K562 (cell line): ENCODE measurements around the gene WDR55. TPM values are rescaled to one million over a fixed set of nuclear protein-coding genes. Genes with fewer than 3 reads are reported as not detected.

Experiments
- EZH2 ChIP-seq: IDR thresholded peaks from 2 replicates; pipeline ENCODE4 v1.6.1; 2012; ENCODE audit warnings: low read depth, mild to moderate bottlenecking, inconsistent platforms, low read length, borderline replicate concordance
- HDAC8 ChIP-seq: fragments of 450-650 bp; IDR thresholded peaks from 2 replicates; pipeline ENCODE4 v1.6.1; 2016; ENCODE audit warnings: mild to moderate bottlenecking, missing genetic modification characterization, moderate library complexity, missing compliant biosample characterization
- HMG20B ChIP-seq: fragments of 250-450 bp; sonication (Bioruptor Pico); IDR thresholded peaks from 2 replicates; pipeline ENCODE4 v1.5.0; 2021; ENCODE audit warnings: mild to moderate bottlenecking
- KDM4B ChIP-seq, 2 experiments: fragments of 450-650 bp in 1 of 2; sonication (generic) in 1 of 2; IDR thresholded peaks; 2 replicates each; pipeline ENCODE4 v1.6.1; 2016 to 2017; ENCODE audit warnings: borderline replicate concordance in 2 of 2, antibody characterized with exemption in 1 of 2, low read depth in 1 of 2, mild to moderate bottlenecking in 1 of 2
- KDM5B ChIP-seq: fragments of 200-600 bp; sonication (generic); IDR thresholded peaks from 2 replicates; pipeline ENCODE4 v1.6.1; 2012; ENCODE audit warnings: low read depth, mild to moderate bottlenecking, moderate library complexity, low read length, control low read depth, inconsistent platforms; ENCODE audit not compliant: insufficient replicate concordance
- NR2C2 ChIP-seq, 2 experiments: fragments of 200-800 bp in 1 of 2; sonication (Bioruptor generic) in 1 of 2; sonication (generic) in 1 of 2; formaldehyde crosslinking in 1 of 2; IDR thresholded peaks; 2 replicates each; pipeline versions ENCODE4 v1.6.1 to v1.8.0; 2016 to 2022; ENCODE audit warnings: mild to moderate bottlenecking in 1 of 2, missing compliant biosample characterization in 1 of 2, missing genetic modification characterization in 1 of 2, missing genetic modification reagents in 1 of 2
- NR4A1 ChIP-seq, 2 experiments: fragments of 250-450 bp in 1 of 2; fragments of 450-650 bp in 1 of 2; sonication (Bioruptor Pico) in 1 of 2; IDR thresholded peaks; 2 replicates each; pipeline versions ENCODE4 v1.4.0 to v1.6.1; 2016 to 2020; ENCODE audit warnings: mild to moderate bottlenecking in 2 of 2, missing compliant biosample characterization in 1 of 2, missing genetic modification characterization in 1 of 2, moderate library complexity in 1 of 2
- RBBP5 ChIP-seq: fragments of 200-600 bp; sonication (generic); IDR thresholded peaks from 2 replicates; pipeline ENCODE4 v1.6.1; 2012; ENCODE audit warnings: borderline replicate concordance, mild to moderate bottlenecking, low read length, control low read depth, inconsistent platforms; ENCODE audit not compliant: insufficient read depth, poor library complexity, severe bottlenecking
- SREBF1 ChIP-seq: fragments of 150-350 bp; IDR thresholded peaks from 2 replicates; pipeline ENCODE4 v1.6.1; 2014; ENCODE audit warnings: antibody characterized with exemption, low read depth, low read length, borderline replicate concordance
- TGIF2 ChIP-seq: sonication (generic); formaldehyde crosslinking; IDR thresholded peaks from 2 replicates; pipeline ENCODE4 v1.8.1; 2022; ENCODE audit warnings: mild to moderate bottlenecking, missing genetic modification reagents, moderate library complexity
- THRB ChIP-seq: fragments of 450-650 bp; formaldehyde crosslinking; conservative IDR thresholded peaks from 2 replicates; pipeline ENCODE4 v1.4.0; 2022; ENCODE audit warnings: mild to moderate bottlenecking, missing genetic modification characterization
- ZBTB49 ChIP-seq: sonication (generic); formaldehyde crosslinking; IDR thresholded peaks from 2 replicates; pipeline ENCODE4 v1.8.0; 2022; ENCODE audit warnings: missing genetic modification reagents, mild to moderate bottlenecking, borderline replicate concordance
- ZNF551 ChIP-seq: fragments of 250-450 bp; sonication (Bioruptor Pico); IDR thresholded peaks from 2 replicates; pipeline ENCODE4 v1.5.0; 2021; ENCODE audit warnings: mild to moderate bottlenecking, moderate library complexity
- ZNF668 ChIP-seq: fragments of 250-450 bp; sonication (Bioruptor Pico); IDR thresholded peaks from 2 replicates; pipeline ENCODE4 v1.8.0; 2022; ENCODE audit warnings: mild to moderate bottlenecking, inconsistent platforms
- polyA plus RNA-seq, 8 experiments: library from polyadenylated mRNA; depleted of rRNA in 4 of 8; stranded (reverse) in 5 of 8; unstranded in 3 of 8; fragments of >200 nt; fragmentation: Nextera tagmentation in 2 of 8; fragmentation: Illumina TruSeq in 1 of 8; extraction: Ambion mirVana in 2 of 8; extraction: Trizol in 1 of 8; gene quantifications; 2 replicates each; pipeline versions ENCODE4 v1.2.1 to v1.2.3, GENCODE V29; 2011 to 2014; ENCODE audit warnings: inconsistent platforms in 1 of 8, missing spikeins in 1 of 8
- total RNA-seq, 7 experiments: library from RNA; depleted of rRNA in 6 of 7; stranded (reverse); fragments of >200 nt in 6 of 7; fragmentation: Illumina TruSeq in 2 of 7; extraction: Trizol in 2 of 7; gene quantifications; 2 replicates each; pipeline versions ENCODE4 v1.2.1 to v1.2.3, GENCODE V29; 2011 to 2021; ENCODE audit warnings: low replicate concordance in 1 of 7
- TF ChIP-seq, protein P1 (sequence below): sonication (generic); formaldehyde crosslinking; IDR thresholded peaks from 2 replicates; pipeline ENCODE4 v1.9.0; 2022; ENCODE audit warnings: mild to moderate bottlenecking, missing genetic modification reagents
- TF ChIP-seq, protein P2 (sequence below): sonication (generic); formaldehyde crosslinking; IDR thresholded peaks from 2 replicates; pipeline ENCODE4 v1.8.1; 2023; ENCODE audit warnings: mild to moderate bottlenecking, missing genetic modification reagents

The WDR55 gene
- total and polyA plus RNA-seq, 9 of the 15 experiments (the other 6 are each of a cell fraction or from before 2014, with no cell fraction given), result 5.2 to 45.0 (median 29.3) TPM

GRCh38 chr5:140690941-140691924 lies 26.5 kb downstream of the WDR55 start, which contains the start of the genes HARS1 and HARS2 (continued):
- TF ChIP-seq NR4A1 (CRISPR knock-in tag; IDR thresholded peaks at IDR 0.05) (no peak), NR4A1 (tag; IDR thresholded peaks at IDR 0.05) (0 out of 2 replicates have a peak, but pooled peaks have one; percentile 45), RBBP5 (peak; percentile 78), KDM4B (IDR thresholded peaks at IDR 0.05; ENCODE audit: borderline replicate concordance in 2 of 2, low read depth in 1 of 2) (peak in 1 of 2 experiments; percentile 74; a peak in 2 of 4 replicates), TGIF2 (peak; percentile 56; the same call in 1 of the 2 replicates), ZNF551 (CRISPR knock-in tag) (no peak), HDAC8 (tag) (no peak), EZH2 (no peak), ZNF668 (CRISPR knock-in tag) (no peak), ZBTB49 (CRISPR knock-in tag) (no peak), NR2C2 (CRISPR knock-in tag; IDR thresholded peaks at IDR 0.05) (peak; percentile 35; the same call in 1 of the 2 replicates), NR2C2 (tag; IDR thresholded peaks at IDR 0.05) (peak; percentile 94), KDM5B (peak; percentile 74), HMG20B (CRISPR knock-in tag) (no peak), THRB (no peak), SREBF1 (0 out of 2 replicates have a peak, but pooled peaks have one; percentile 35)
- TF ChIP-seq, protein P1, sequence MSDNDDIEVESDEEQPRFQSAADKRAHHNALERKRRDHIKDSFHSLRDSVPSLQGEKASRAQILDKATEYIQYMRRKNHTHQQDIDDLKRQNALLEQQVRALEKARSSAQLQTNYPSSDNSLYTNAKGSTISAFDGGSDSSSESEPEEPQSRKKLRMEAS (CRISPR knock-in tag), result peak; percentile 88
- TF ChIP-seq, protein P2, sequence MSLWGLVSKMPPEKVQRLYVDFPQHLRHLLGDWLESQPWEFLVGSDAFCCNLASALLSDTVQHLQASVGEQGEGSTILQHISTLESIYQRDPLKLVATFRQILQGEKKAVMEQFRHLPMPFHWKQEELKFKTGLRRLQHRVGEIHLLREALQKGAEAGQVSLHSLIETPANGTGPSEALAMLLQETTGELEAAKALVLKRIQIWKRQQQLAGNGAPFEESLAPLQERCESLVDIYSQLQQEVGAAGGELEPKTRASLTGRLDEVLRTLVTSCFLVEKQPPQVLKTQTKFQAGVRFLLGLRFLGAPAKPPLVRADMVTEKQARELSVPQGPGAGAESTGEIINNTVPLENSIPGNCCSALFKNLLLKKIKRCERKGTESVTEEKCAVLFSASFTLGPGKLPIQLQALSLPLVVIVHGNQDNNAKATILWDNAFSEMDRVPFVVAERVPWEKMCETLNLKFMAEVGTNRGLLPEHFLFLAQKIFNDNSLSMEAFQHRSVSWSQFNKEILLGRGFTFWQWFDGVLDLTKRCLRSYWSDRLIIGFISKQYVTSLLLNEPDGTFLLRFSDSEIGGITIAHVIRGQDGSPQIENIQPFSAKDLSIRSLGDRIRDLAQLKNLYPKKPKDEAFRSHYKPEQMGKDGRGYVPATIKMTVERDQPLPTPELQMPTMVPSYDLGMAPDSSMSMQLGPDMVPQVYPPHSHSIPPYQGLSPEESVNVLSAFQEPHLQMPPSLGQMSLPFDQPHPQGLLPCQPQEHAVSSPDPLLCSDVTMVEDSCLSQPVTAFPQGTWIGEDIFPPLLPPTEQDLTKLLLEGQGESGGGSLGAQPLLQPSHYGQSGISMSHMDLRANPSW, result peak; percentile 95; the same call in 1 of the 2 replicates
